GM19239 (cell line): ENCODE results near the gene MYO1C.
"Not testable (repeated sequence)": the region's sequence is repeated elsewhere in the genome, so short reads cannot be mapped to it uniquely, and the experiment has no call there.

Experiments
- DNase-seq: peaks from one replicate; pipeline ENCODE4 v3.0.0; 2011; ENCODE audit warnings: low spot score; ENCODE audit not compliant: insufficient read length
- FAIRE-seq: peaks from 2 replicates; lab custom pipeline; 2011; peaks lifted over from hg19 to GRCh38; lab: Jason Lieb, UNC

The MYO1C gene

GRCh38 chr17:1442721-1443120 is 49.8 kb downstream of the MYO1C start:
- not testable (repeated sequence) for FAIRE-seq, DNase-seq

- no peak for DNase-seq
- FAIRE-seq = no peak
These were observed 50.3 kb downstream of the MYO1C start for GRCh38 chr17:1442187-1442586.

- no peak for DNase-seq
- no peak for FAIRE-seq
These were observed 51.6 kb downstream of the MYO1C start for GRCh38 chr17:1440921-1441320.

- FAIRE-seq = no peak
These were observed 53.8 kb downstream of the MYO1C start for GRCh38 chr17:1438593-1439083.

GRCh38 chr17:1435326-1435725 is 57.2 kb downstream of the MYO1C start:
- no peak for DNase-seq
- no peak for FAIRE-seq

More at GRCh38 chr17:1438593-1439083, 53.8 kb downstream of the MYO1C start:
- no peak for DNase-seq

- DNase-seq = no peak
- no peak for FAIRE-seq
These were observed 58.3 kb downstream of the MYO1C start for GRCh38 chr17:1434150-1434549.

GRCh38 chr17:1431631-1432104 is 60.8 kb downstream of the MYO1C start:
- FAIRE-seq (no peak), DNase-seq (no peak)

GRCh38 chr17:1423456-1424135 is 68.9 kb downstream of the MYO1C start:
- DNase-seq = no peak
- no peak for FAIRE-seq

GRCh38 chr17:1422885-1423284 is 69.6 kb downstream of the MYO1C start:
- DNase-seq (no peak), FAIRE-seq (no peak)

GRCh38 chr17:1421470-1421869 is 71.0 kb downstream of the MYO1C start:
- DNase-seq = no peak
- no peak for FAIRE-seq

- DNase-seq = no peak
These were observed 71.5 kb downstream of the MYO1C start for GRCh38 chr17:1420981-1421380.

GRCh38 chr17:1420163-1420562 is 72.3 kb downstream of the MYO1C start:
- DNase-seq = no peak
- FAIRE-seq = no peak

More at GRCh38 chr17:1420981-1421380, 71.5 kb downstream of the MYO1C start:
- FAIRE-seq = peak; percentile 65

- FAIRE-seq = not testable (repeated sequence)
These were observed 74.0 kb downstream of the MYO1C start for GRCh38 chr17:1418476-1418875.

GRCh38 chr17:1416414-1416813 is 76.1 kb downstream of the MYO1C start:
- DNase-seq (no peak), FAIRE-seq (no peak)

More at GRCh38 chr17:1418476-1418875, 74.0 kb downstream of the MYO1C start:
- not testable (repeated sequence) for DNase-seq

- DNase-seq (no peak), FAIRE-seq (no peak)
These were observed 77.9 kb downstream of the MYO1C start for GRCh38 chr17:1414634-1415033.
